HepG2 (cell line): Measurements from ENCODE around the gene CCN2. TPM values are rescaled to one million over a fixed set of nuclear protein-coding genes. Genes with fewer than 3 reads are reported as not detected.

ENCODE experiments used
- ATAC-seq: fragments of 200-7000 bp; cut with Tn5 transposase; 3 replicates; pipeline ENCODE4 v1.9.1; 2020; ENCODE audit warnings: mild to moderate bottlenecking, moderate library complexity
- BruUV-seq: library from RNA; stranded (reverse); fragments of 400-500 nt; replicated peaks from 2 replicates; lab custom pipeline; 2021; lab: Mats Ljungman, UMichigan
- CTCF ChIA-PET: fragments of 300-600 bp; formaldehyde crosslinking; extraction: SDS; loops from one replicate; lab custom pipeline; 2021; ENCODE audit warnings: low total read pairs, inconsistent platforms, low intra/inter-chr PET ratio; lab: Yijun Ruan, JAX
- POLR2A ChIA-PET: fragments of 350-600 bp; sonication (Branson Sonifier 250); formaldehyde crosslinking; loops from one replicate; lab custom pipeline; 2020; ENCODE audit warnings: antibody characterized with exemption, inconsistent platforms; lab: Yijun Ruan, JAX
- DNase-seq: peaks from one replicate; pipeline ENCODE4 v3.0.0-alpha.2; 2015; ENCODE audit warnings: low spot score
- FAIRE-seq: peaks from 3 replicates; lab custom pipeline; 2011; peaks lifted over from hg19 to GRCh38; lab: Jason Lieb, UNC
- H2AFZ ChIP-seq: one replicate; pipeline ENCODE4 v1.6.1; 2011; ENCODE audit warnings: low read length, inconsistent platforms
- H3K27ac ChIP-seq: fragments of 300-600 bp; 3 replicates; pipeline ENCODE4 v1.8.0; 2011; ENCODE audit warnings: mixed run types, mild to moderate bottlenecking, mixed read lengths, low read length, inconsistent platforms; ENCODE audit not compliant: insufficient read depth; ENCODE audit errors: extremely low read length
- H3K27me3 ChIP-seq, 2 experiments: fragments of 200-600 bp in 1 of 2; 2 replicates in 1 of 2; 3 replicates in 1 of 2; pipeline versions ENCODE4 v1.6.0 to v1.8.0; 2011; ENCODE audit warnings: low read length in 2 of 2, mild to moderate bottlenecking in 2 of 2, moderate library complexity in 2 of 2, inconsistent platforms in 1 of 2; ENCODE audit not compliant: insufficient read depth in 2 of 2, control insufficient read depth in 1 of 2
- H3K36me3 ChIP-seq, 2 experiments: fragments of 200-600 bp in 1 of 2; replicated peaks in 1 of 2; 2 replicates in 1 of 2; 3 replicates in 1 of 2; pipeline versions ENCODE4 v1.5.1 to v1.8.0; 2011; ENCODE audit warnings: low read length in 2 of 2, inconsistent platforms in 1 of 2; ENCODE audit not compliant: insufficient read depth in 2 of 2, control insufficient read depth in 1 of 2
- H3K4me1 ChIP-seq: 2 replicates; pipeline ENCODE4 v1.5.1; 2012; ENCODE audit warnings: low read length, inconsistent platforms; ENCODE audit not compliant: insufficient read depth
- H3K4me2 ChIP-seq: 2 replicates; pipeline ENCODE4 v1.6.0; 2011; ENCODE audit warnings: low read depth, low read length, inconsistent platforms
- H3K4me3 ChIP-seq, 3 experiments: fragments of 200-600 bp in 1 of 3; sonication (generic), shearing (Covaris generic) in 1 of 3; replicated peaks in 1 of 3; 2 replicates each; pipeline ENCODE4 v1.5.1; 2011 to 2016; ENCODE audit warnings: low read length in 3 of 3, inconsistent platforms in 2 of 3, low read depth in 2 of 3, mild to moderate bottlenecking in 2 of 3, control low read depth in 1 of 3, mixed read lengths in 1 of 3; ENCODE audit not compliant: insufficient read depth in 1 of 3
- H3K79me2 ChIP-seq: one replicate; pipeline ENCODE4 v1.6.1; 2011; ENCODE audit warnings: low read length, inconsistent platforms; ENCODE audit not compliant: insufficient read depth
- H3K9ac ChIP-seq: 2 replicates; pipeline ENCODE4 v1.6.0; 2011; ENCODE audit warnings: mild to moderate bottlenecking, low read depth, low read length, inconsistent platforms; ENCODE audit not compliant: insufficient read depth
- H3K9me3 ChIP-seq: 2 replicates; pipeline ENCODE4 v1.5.1; 2012; ENCODE audit warnings: mild to moderate bottlenecking, low read length
- H4K20me1 ChIP-seq: 2 replicates; pipeline ENCODE4 v1.6.0; 2011; ENCODE audit warnings: inconsistent platforms, mild to moderate bottlenecking, low read length, moderate library complexity; ENCODE audit not compliant: insufficient read depth
- AHDC1 ChIP-seq: sonication (generic); formaldehyde crosslinking; IDR thresholded peaks from 2 replicates; pipeline ENCODE4 v1.5.1; 2020; ENCODE audit warnings: mild to moderate bottlenecking, missing genetic modification reagents, borderline replicate concordance
- ATM ChIP-seq: fragments of 450-650 bp; IDR thresholded peaks from 2 replicates; pipeline ENCODE4 v1.7.1; 2017; ENCODE audit warnings: mild to moderate bottlenecking, borderline replicate concordance
- BCL3 ChIP-seq: sonication (generic); formaldehyde crosslinking; IDR thresholded peaks from 2 replicates; pipeline ENCODE4 v1.5.1; 2020; ENCODE audit warnings: mild to moderate bottlenecking, missing genetic modification reagents, moderate library complexity
- CEBPG ChIP-seq: IDR thresholded peaks from 2 replicates; pipeline ENCODE4 v1.6.1; 2016
- DNMT3B ChIP-seq: conservative IDR thresholded peaks from 2 replicates; pipeline ENCODE4 v1.6.1; 2016; ENCODE audit warnings: missing biosample characterization, control low read depth
- HMG20B ChIP-seq: conservative IDR thresholded peaks from 2 replicates; pipeline ENCODE4 v1.6.1; 2016; ENCODE audit warnings: missing genetic modification reagents, missing compliant biosample characterization
- IRF2 ChIP-seq: IDR thresholded peaks from 2 replicates; pipeline ENCODE4 v1.6.1; 2018; ENCODE audit warnings: missing genetic modification reagents, missing compliant biosample characterization
- ISX ChIP-seq: sonication (generic); formaldehyde crosslinking; conservative IDR thresholded peaks from 2 replicates; pipeline ENCODE4 v1.5.0; 2020; ENCODE audit warnings: missing genetic modification reagents
- REPIN1 ChIP-seq: sonication (generic); formaldehyde crosslinking; IDR thresholded peaks from 2 replicates; pipeline ENCODE4 v1.8.0; 2022; ENCODE audit warnings: missing genetic modification reagents, low read depth, mild to moderate bottlenecking, borderline replicate concordance
- SP2 ChIP-seq: sonication (generic); formaldehyde crosslinking; IDR thresholded peaks from 2 replicates; pipeline ENCODE4 v1.5.1; 2020; ENCODE audit warnings: mild to moderate bottlenecking, missing genetic modification reagents
- TAF1 ChIP-seq: sonication (generic); formaldehyde crosslinking; IDR thresholded peaks from 2 replicates; pipeline ENCODE4 v1.4.0; 2020; ENCODE audit warnings: missing genetic modification reagents
- ZNF34 ChIP-seq: sonication (generic); formaldehyde crosslinking; IDR thresholded peaks from 2 replicates; pipeline ENCODE4 v1.4.0; 2020; ENCODE audit warnings: mild to moderate bottlenecking, missing genetic modification reagents, borderline replicate concordance
- ZNF615 ChIP-seq: sonication (generic); formaldehyde crosslinking; IDR thresholded peaks from 2 replicates; pipeline ENCODE4 v1.5.0; 2020; ENCODE audit warnings: mild to moderate bottlenecking, missing genetic modification reagents, borderline replicate concordance
- ZNF841 ChIP-seq: sonication (generic); formaldehyde crosslinking; IDR thresholded peaks from 2 replicates; pipeline ENCODE4 v1.8.1; 2023; ENCODE audit warnings: missing genetic modification reagents, borderline replicate concordance
- WGBS: methylation state at CpG from one replicate; pipeline ENCODE4 v1.1.6; 2017; ENCODE audit warnings: low lambda C conversion rate; 5-methylcytosine and 5-hydroxymethylcytosine counted together
- in situ Hi-C: cut with HindIII; loops from 2 replicates; pipeline ENCODE4 v1.10.0; 2017; ENCODE audit warnings: low pct_unique_long_range_greater_than_20kb; ENCODE audit not compliant: extremely low pct_ligation_motif_present
- intact Hi-C: fragments of 100-400 bp; cut with micrococcal nuclease; formaldehyde crosslinking; loops from one replicate; pipeline ENCODE4 v1.10.0; 2022; ENCODE audit not compliant: unreplicated experiment
- polyA plus RNA-seq, 8 experiments: library from polyadenylated mRNA; depleted of rRNA in 3 of 8; stranded (reverse) in 7 of 8; unstranded in 1 of 8; fragments of >200 nt; fragmentation: Illumina TruSeq in 4 of 8; extraction: Trizol in 4 of 8; gene quantifications; 2 replicates each; pipeline versions ENCODE4 v1.2.1 to v1.2.3, GENCODE V29; 2011 to 2016; ENCODE audit warnings: low read depth in 4 of 8, missing spikeins in 1 of 8, mixed read lengths in 1 of 8; ENCODE audit not compliant: insufficient read depth in 1 of 8
- total RNA-seq, 5 experiments: library from RNA; depleted of rRNA; stranded (reverse); fragments of >200 nt; fragmentation: Illumina TruSeq; extraction: Trizol; gene quantifications; 2 replicates each; pipeline ENCODE4 v1.2.3, GENCODE V29; 2016; ENCODE audit warnings: low read depth in 1 of 5
- TF ChIP-seq, protein P1 (sequence below): IDR thresholded peaks from 2 replicates; pipeline ENCODE4 v1.6.1; 2016; ENCODE audit warnings: low read depth, control low read depth

Gene CCN2
- total and polyA plus RNA-seq, 2 of the 13 experiments (the other 11 are each of a cell fraction or from before 2014, with no cell fraction given), result 34.7 to 316 TPM

DNA sequence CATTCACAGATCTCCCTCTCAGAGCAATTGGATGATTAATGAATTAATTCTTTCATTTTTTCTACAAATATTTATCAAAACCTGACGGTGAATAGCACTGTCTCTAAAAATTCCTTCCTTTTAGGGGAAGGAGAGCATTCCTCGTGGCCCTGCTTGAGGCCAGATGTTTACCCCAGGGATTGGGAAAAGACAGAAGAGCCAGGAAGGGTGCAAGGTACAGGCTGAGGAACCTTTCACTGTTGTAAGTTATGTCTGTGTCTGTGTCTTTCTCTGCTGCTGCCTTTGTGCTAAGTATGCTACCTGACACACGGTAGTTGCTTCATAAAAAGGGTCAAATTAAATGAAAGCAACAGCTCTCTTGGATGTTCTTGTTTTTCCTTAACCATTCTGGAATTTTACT lies 27.4 kb upstream of the CCN2 start (continued):
- TF ChIP-seq BCL3, result no peak
- no peak for TF ChIP-seq HMG20B (CRISPR knock-in tag)

DNA sequence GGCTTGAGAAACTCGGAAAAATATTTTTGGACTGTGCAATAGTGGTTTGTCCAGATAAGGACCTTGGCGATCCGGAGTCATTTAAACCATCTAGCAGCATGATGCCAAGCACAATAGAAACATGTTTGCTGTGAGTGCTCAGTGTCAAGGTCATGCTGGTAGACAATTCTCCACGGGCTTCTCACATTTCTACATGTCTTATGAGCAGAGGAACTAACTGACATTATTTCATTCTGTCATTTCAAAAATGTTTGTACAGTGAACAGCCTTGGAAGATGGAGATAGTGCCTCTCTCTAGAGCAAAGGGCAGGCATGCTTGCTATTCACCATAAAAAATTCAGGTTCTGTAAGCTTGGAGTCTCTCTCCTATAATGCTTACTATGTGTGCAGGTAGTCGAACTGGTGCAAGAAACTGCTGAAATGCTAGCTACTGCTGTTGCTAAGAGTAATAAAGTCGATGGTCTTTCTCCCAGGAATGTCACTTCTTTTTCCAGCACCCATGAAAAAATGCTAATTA lies 25.4 kb upstream of the CCN2 start:
- ATAC-seq, result peak; percentile 67
- peak overlapping the region; percentile 98 for H3K27ac ChIP-seq
- no peak for TF ChIP-seq ZNF841 (CRISPR knock-in tag)
- TF ChIP-seq REPIN1 (CRISPR knock-in tag), result peak; percentile 71; the same call in 1 of the 2 replicates
- TF ChIP-seq CEBPG (CRISPR knock-in tag), result peak; percentile 73
- no peak for TF ChIP-seq DNMT3B (CRISPR knock-in tag)
- no peak for TF ChIP-seq ISX (CRISPR knock-in tag)
- TF ChIP-seq AHDC1 (CRISPR knock-in tag), result peak; percentile 95
- TF ChIP-seq SP2 (CRISPR knock-in tag), result no peak
- TF ChIP-seq ZNF615, result no peak
- TF ChIP-seq TAF1 (CRISPR knock-in tag), result no peak
- TF ChIP-seq IRF2 (CRISPR knock-in tag), result peak; percentile 91; the same call in 1 of the 2 replicates
- no peak for TF ChIP-seq ZNF34
- TF ChIP-seq, protein P1, sequence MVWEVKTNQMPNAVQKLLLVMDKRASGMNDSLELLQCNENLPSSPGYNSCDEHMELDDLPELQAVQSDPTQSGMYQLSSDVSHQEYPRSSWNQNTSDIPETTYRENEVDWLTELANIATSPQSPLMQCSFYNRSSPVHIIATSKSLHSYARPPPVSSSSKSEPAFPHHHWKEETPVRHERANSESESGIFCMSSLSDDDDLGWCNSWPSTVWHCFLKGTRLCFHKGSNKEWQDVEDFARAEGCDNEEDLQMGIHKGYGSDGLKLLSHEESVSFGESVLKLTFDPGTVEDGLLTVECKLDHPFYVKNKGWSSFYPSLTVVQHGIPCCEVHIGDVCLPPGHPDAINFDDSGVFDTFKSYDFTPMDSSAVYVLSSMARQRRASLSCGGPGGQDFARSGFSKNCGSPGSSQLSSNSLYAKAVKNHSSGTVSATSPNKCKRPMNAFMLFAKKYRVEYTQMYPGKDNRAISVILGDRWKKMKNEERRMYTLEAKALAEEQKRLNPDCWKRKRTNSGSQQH, result no peak
- TF ChIP-seq ATM, result no peak

More for the DNA sequence above, 25.4 kb upstream of the CCN2 start:
- no peaks in the 10 kb centered on the region for H3K27me3 ChIP-seq
- peak overlapping the region in 1 of 3 experiments; percentile 24; a peak in 2 of 6 replicates for H3K4me3 ChIP-seq
- H3K36me3 ChIP-seq, result no peaks in the 10 kb centered on the region
- H4K20me1 ChIP-seq, result no peaks in the 10 kb centered on the region
- in situ Hi-C loops (no loop called here), intact Hi-C loops (loop anchor here (1.0 kb wide), 2 partner anchors 17 to 25 kb away; partner anchors contain the start of gene CCN2)
- no peaks in the 10 kb centered on the region for H3K9me3 ChIP-seq
- peak overlapping the region; percentile 51 for H3K9ac ChIP-seq
- BruUV-seq, result no TSS peak
- peak overlapping the region; percentile 64 for H3K4me2 ChIP-seq
- no peaks in the 10 kb centered on the region for H3K79me2 ChIP-seq
- CTCF ChIA-PET, result interaction anchor here (1.3 kb wide), 1 partner anchor 25 kb away, joined by 3 read pairs; the partner anchor contains the start of gene CCN2
- no peak overlapping the region for H2AFZ ChIP-seq
- POLR2A ChIA-PET, result interaction anchor here (0.6 to 13.1 kb wide), 9 partner anchors 11 to 79 kb away, joined by 3 to 400 read pairs (median 5); partner anchors contain the start of gene CCN2
- DNase-seq, result peak; percentile 98
- peaks cover 67% of the 10 kb centered on the region for H3K4me1 ChIP-seq
- WGBS, result 2% methylated on average over 6 of the region's 6 CpGs
- FAIRE-seq, result peak; percentile 64
